ENCODE measurements around the gene APOLD1. TPM values are rescaled to one million over a fixed set of nuclear protein-coding genes. Genes with fewer than 3 reads are reported as not detected.
A peak's percentile ranks its signal among the peaks of the same experiment; 100 is the strongest.

The APOLD1 gene
- total RNA-seq, 1 donor from 2014 or later = 0.70 TPM

- DNase-seq (ENCODE audit: low read depth) (peak; percentile 49), FAIRE-seq (no peak)
- Histone ChIP-seq H3K9ac (ENCODE audit: low read length) (no peak overlapping the region), H4K20me1 (ENCODE audit: insufficient read depth, low read length) (no peaks in the 10 kb centered on the region), H3K9me3 (ENCODE audit: insufficient read depth, low read depth, low read length) (no peaks in the 10 kb centered on the region), H3K4me1 (ENCODE audit: insufficient read depth, low read length) (peaks cover 10% of the 10 kb centered on the region), H3K36me3 (ENCODE audit: insufficient read depth, low read length) (no peaks in the 10 kb centered on the region), H3K4me2 (ENCODE audit: low read length) (no peak overlapping the region), H2AFZ (ENCODE audit: low read depth, low read length) (no peak overlapping the region), H3K27me3 (ENCODE audit: insufficient read depth, low read length) (no peaks in the 10 kb centered on the region), H3K27ac (ENCODE audit: low read depth, low read length) (no peak overlapping the region), H3K79me2 (ENCODE audit: insufficient read depth, low read length) (no peaks in the 10 kb centered on the region), H3K4me3 (ENCODE audit: insufficient read depth, low read depth, low read length) (no peak overlapping the region)
- Mint-ChIP-seq H3K4me1 (ENCODE audit: low read depth, unreplicated experiment) (peaks cover 4% of the 10 kb centered on the region), H3K9me3 (ENCODE audit: unreplicated experiment) (no peaks in the 10 kb centered on the region), H3K36me3 (ENCODE audit: low read depth, unreplicated experiment) (no peaks in the 10 kb centered on the region), H3K4me3 (ENCODE audit: unreplicated experiment) (no peak overlapping the region), H3K27ac (ENCODE audit: unreplicated experiment) (no peak overlapping the region), H3K27me3 (ENCODE audit: low read depth, unreplicated experiment) (no peaks in the 10 kb centered on the region)
- TF ChIP-seq CTCF (IDR thresholded peaks at IDR 0.05; ENCODE audit: insufficient read depth, low read depth, low read length) = no peak
- no peak for TF ChIP-seq EZH2 (IDR thresholded peaks at IDR 0.05; ENCODE audit: insufficient read depth, low read length)
Measured at GRCh38 chr12:12776261-12776660, 9.2 kb upstream of the APOLD1 start.

GRCh38 chr12:12777092-12777491, 8.4 kb upstream of the APOLD1 start:
- Mint-ChIP-seq H3K4me1 (ENCODE audit: low read depth, unreplicated experiment) (peaks cover 4% of the 10 kb centered on the region), H3K27ac (ENCODE audit: unreplicated experiment) (no peak overlapping the region), H3K36me3 (ENCODE audit: low read depth, unreplicated experiment) (no peaks in the 10 kb centered on the region), H3K27me3 (ENCODE audit: low read depth, unreplicated experiment) (no peaks in the 10 kb centered on the region), H3K9me3 (ENCODE audit: unreplicated experiment) (no peaks in the 10 kb centered on the region), H3K4me3 (ENCODE audit: unreplicated experiment) (no peak overlapping the region)
- Histone ChIP-seq H3K4me2 (ENCODE audit: low read length) (no peak overlapping the region), H3K4me3 (ENCODE audit: insufficient read depth, low read depth, low read length) (no peak overlapping the region), H3K27ac (ENCODE audit: low read depth, low read length) (no peak overlapping the region), H4K20me1 (ENCODE audit: insufficient read depth, low read length) (no peaks in the 10 kb centered on the region), H3K36me3 (ENCODE audit: insufficient read depth, low read length) (no peaks in the 10 kb centered on the region), H2AFZ (ENCODE audit: low read depth, low read length) (no peak overlapping the region), H3K4me1 (ENCODE audit: insufficient read depth, low read length) (peaks cover 10% of the 10 kb centered on the region), H3K9me3 (ENCODE audit: insufficient read depth, low read depth, low read length) (no peaks in the 10 kb centered on the region), H3K27me3 (ENCODE audit: insufficient read depth, low read length) (no peaks in the 10 kb centered on the region), H3K79me2 (ENCODE audit: insufficient read depth, low read length) (no peaks in the 10 kb centered on the region), H3K9ac (ENCODE audit: low read length) (no peak overlapping the region)
- TF ChIP-seq CTCF (IDR thresholded peaks at IDR 0.05; ENCODE audit: insufficient read depth, low read depth, low read length) (no peak), EZH2 (IDR thresholded peaks at IDR 0.05; ENCODE audit: insufficient read depth, low read length) (no peak)
- FAIRE-seq (no peak), DNase-seq (ENCODE audit: low read depth) (no peak)

DNA sequence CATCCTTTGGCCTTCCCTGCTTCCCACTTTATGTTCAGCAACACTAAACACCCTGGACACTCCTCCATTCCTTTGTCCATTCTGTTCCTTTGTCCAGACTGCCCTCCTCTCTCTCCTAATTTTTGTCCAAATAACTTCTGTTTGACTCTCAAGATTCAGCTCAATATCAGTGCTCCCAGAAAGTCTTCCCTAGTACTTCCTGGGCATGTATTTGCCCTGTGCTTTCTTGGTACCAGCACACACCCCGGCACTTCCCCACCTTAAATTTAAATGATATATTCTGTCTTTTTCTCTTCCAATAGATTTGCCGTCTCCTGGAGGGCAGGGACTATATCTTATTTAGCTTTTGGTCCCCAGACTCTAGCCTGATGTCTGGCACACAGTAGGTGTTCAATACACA, 6.5 kb upstream of the APOLD1 start:
- H3K27me3 ChIP-seq (ENCODE audit: insufficient read depth, low read length) = no peaks in the 10 kb centered on the region
- H2AFZ ChIP-seq (ENCODE audit: low read depth, low read length) = peak overlapping the region; percentile 13
- no peak overlapping the region for H3K4me3 Mint-ChIP-seq (ENCODE audit: unreplicated experiment)
- no peak for TF ChIP-seq EZH2 (IDR thresholded peaks at IDR 0.05; ENCODE audit: insufficient read depth, low read length)
- no peak for TF ChIP-seq CTCF (IDR thresholded peaks at IDR 0.05; ENCODE audit: insufficient read depth, low read depth, low read length)
- FAIRE-seq = no peak
- peaks cover 10% of the 10 kb centered on the region for H3K4me1 ChIP-seq (ENCODE audit: insufficient read depth, low read length)
- H4K20me1 ChIP-seq (ENCODE audit: insufficient read depth, low read length) = no peaks in the 10 kb centered on the region
- DNase-seq (ENCODE audit: low read depth) = no peak
- no peaks in the 10 kb centered on the region for H3K9me3 ChIP-seq (ENCODE audit: insufficient read depth, low read depth, low read length)
- no peaks in the 10 kb centered on the region for H3K36me3 Mint-ChIP-seq (ENCODE audit: low read depth, unreplicated experiment)
- no peak overlapping the region for H3K4me3 ChIP-seq (ENCODE audit: insufficient read depth, low read depth, low read length)
- H3K4me1 Mint-ChIP-seq (ENCODE audit: low read depth, unreplicated experiment) = peaks cover 4% of the 10 kb centered on the region
- H3K79me2 ChIP-seq (ENCODE audit: insufficient read depth, low read length) = no peaks in the 10 kb centered on the region
- H3K27ac ChIP-seq (ENCODE audit: low read depth, low read length) = no peak overlapping the region
- no peaks in the 10 kb centered on the region for H3K27me3 Mint-ChIP-seq (ENCODE audit: low read depth, unreplicated experiment)
- no peak overlapping the region for H3K9ac ChIP-seq (ENCODE audit: low read length)
- H3K27ac Mint-ChIP-seq (ENCODE audit: unreplicated experiment) = no peak overlapping the region
- peak overlapping the region; percentile 53 for H3K4me2 ChIP-seq (ENCODE audit: low read length)
- H3K9me3 Mint-ChIP-seq (ENCODE audit: unreplicated experiment) = peaks cover 1% of the 10 kb centered on the region
- H3K36me3 ChIP-seq (ENCODE audit: insufficient read depth, low read length) = no peaks in the 10 kb centered on the region
